GM12892 (cell line): ENCODE measurements around the gene METTL25.

Experiments used
- POLR2A ChIP-seq: IDR thresholded peaks from 2 replicates; pipeline ENCODE4 v1.6.1; 2011; ENCODE audit warnings: low read depth, low read length, control low read depth
- POLR2AphosphoS5 ChIP-seq: IDR thresholded peaks from 2 replicates; pipeline ENCODE4 v1.6.1; 2011; ENCODE audit warnings: low read depth, low read length, control low read depth
- TAF1 ChIP-seq: IDR thresholded peaks from 2 replicates; pipeline ENCODE4 v1.6.1; 2011; ENCODE audit warnings: low read depth, mild to moderate bottlenecking, control low read depth, low read length, borderline replicate concordance

DNA sequence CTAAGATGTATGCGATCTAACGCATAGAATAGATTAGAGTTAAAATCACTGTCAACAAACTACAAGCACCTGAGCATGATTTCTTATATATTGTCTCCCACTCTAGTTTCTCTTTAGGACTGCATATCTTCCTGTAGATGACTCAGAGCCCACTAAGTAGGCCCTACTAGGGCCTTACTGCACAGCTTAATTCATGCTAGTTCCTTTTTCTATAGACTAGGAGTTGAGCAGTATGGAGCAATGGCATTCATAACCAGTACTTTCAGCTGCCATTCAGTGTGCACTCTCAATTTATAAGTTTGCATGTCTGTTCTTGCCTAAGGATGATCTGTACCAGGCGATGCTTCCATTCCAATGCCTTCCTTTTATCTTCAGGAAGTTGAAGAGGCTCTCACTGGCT is 103.5 kb downstream of the METTL25 start:
- no peak for TF ChIP-seq POLR2A
- TF ChIP-seq POLR2AphosphoS5 = no peak
- TF ChIP-seq TAF1 = no peak
